ENCODE data around the gene INSIG1.
A peak's percentile ranks its signal among the peaks of the same experiment; 100 is the strongest.

- peak; percentile 60 for TF ChIP-seq POLR2A (IDR thresholded peaks at IDR 0.05; ENCODE audit: low read length)
- no peak for TF ChIP-seq GATA1 (IDR thresholded peaks at IDR 0.05; ENCODE audit: low read depth, low read length)
Observed at GRCh38 chr7:155309021-155309338, 11.3 kb downstream of the INSIG1 start.

Data from erythroblast (primary cell).